Suppressor macrophage (primary cell): ENCODE measurements around the gene PGAM5.
"Not testable (repeated sequence)": the region's sequence is repeated elsewhere in the genome, so short reads cannot be mapped to it uniquely, and the experiment has no call there.

ENCODE experiments used
- DNase-seq, 4 experiments: peaks; one replicate each; pipeline ENCODE4 v3.0.0-alpha.2; 2020 to 2022

PGAM5 gene

DNA sequence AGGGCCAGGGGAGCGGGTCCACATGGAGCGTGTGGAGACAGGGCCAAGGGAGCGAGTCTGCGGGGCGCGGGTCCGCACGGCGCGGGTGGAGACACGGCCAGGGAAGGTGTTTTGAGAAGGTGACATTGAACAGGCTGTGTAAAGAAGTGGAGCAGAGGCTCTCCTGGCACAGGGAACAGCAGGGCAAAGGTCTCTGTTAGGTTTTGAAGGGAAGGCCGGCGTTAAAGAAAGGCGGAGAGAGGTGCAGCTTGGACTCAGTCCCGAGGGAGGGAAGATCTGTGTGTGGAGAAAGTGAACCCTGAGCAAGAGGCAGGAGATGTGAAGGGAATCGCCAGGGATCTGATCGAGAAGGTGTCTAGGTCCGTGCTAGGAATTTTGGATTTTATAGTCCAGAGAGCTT lies 21.4 kb upstream of the PGAM5 start:
- no peak for DNase-seq

DNA sequence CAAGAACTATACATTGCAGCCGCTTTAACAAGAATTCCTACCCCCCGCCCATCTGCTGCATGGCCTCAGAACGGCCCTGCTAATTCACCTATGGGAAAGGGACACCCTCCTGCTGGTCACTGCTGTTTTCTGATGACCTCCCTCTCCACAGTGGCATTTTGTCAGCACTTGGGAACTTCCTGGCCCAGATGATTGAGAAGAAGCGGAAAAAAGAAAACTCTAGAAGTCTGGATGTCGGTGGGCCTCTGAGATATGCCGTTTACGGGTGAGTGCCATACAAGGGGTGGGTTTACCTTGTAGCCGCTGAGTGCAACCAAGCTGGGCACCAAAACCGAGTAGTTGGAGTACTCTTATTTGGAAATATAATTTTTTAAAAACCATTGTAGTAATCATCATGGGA lies 20.5 kb upstream of the PGAM5 start:
- no peak for DNase-seq

DNA sequence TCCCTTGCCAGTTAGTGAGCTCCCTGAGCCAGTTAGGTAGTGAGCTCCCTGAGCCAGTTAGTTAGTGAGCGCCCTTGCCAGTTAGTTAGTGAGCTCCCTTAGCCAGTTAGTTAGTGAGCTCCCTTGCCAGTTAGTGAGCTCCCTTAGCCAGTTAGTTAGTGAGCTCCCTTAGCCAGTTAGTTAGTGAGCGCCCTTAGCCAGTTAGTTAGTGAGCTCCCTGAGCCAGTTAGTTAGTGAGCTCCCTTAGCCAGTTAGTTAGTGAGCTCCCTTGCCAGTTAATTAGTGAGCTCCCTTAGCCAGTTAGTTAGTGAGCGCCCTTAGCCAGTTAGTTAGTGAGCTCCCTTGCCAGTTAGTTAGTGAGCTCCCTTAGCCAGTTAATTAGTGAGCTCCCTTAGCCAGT lies 18.6 kb upstream of the PGAM5 start:
- DNase-seq = not testable (repeated sequence)

DNA sequence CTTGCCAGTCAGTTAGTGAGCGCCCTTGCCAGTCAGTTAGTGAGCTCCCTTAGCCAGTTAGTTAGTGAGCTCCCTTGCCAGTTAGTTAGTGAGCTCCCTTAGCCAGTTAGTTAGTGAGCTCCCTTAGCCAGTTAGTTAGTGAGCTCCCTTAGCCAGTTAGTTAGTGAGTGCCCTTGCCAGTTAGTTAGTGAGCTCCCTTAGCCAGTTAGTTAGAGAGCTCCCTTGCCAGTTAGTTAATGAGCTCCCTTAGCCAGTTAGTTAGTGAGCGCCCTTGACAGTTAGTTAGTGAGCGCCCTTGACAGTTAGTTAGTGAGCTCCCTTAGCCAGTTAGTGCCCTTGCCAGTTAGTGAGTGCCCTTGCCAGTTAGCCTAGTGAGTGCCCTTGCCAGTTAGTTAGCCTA lies 15.8 kb upstream of the PGAM5 start:
- not testable (repeated sequence) for DNase-seq

DNA sequence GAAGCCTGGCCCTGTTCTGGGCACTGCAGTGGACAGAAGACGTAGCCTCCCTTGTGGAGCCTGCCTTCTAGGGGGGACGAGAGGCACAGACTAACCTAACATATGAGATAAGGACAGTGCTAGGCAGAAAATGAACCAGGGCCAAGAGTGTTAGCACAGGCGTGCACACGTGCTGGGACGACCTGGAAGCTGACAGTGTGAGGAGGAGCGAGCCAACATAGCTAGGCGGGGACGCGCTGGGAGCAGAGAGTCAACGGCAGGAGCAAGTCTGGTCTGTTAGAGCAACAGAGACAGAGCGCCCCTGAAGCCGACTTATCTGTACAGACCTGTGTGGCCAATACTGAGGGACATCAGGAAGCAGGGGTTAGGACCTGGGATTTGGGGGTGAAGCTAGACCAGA lies 15.2 kb upstream of the PGAM5 start:
- DNase-seq = no peak

DNA sequence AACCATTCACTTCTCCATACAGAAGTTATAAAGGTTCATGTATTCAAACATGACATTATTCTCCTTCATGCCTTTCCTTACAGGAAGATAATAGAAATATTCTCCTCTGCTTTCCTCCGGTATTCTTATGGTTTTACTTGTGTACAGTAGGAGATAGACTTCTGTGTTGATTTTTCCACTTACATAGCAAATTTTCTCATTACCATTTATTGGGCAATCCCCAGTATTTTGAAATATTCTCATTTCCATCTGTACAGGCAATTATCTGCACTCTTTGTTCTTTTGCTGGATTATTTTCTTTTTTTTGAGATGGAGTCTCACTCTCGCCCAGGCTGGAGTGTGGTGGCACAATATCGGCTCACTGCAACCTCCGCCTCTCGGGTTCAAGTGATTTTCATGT lies 12.3 kb upstream of the PGAM5 start:
- peak in 2 of 4 experiments; percentile 58 to 65 for DNase-seq

DNA sequence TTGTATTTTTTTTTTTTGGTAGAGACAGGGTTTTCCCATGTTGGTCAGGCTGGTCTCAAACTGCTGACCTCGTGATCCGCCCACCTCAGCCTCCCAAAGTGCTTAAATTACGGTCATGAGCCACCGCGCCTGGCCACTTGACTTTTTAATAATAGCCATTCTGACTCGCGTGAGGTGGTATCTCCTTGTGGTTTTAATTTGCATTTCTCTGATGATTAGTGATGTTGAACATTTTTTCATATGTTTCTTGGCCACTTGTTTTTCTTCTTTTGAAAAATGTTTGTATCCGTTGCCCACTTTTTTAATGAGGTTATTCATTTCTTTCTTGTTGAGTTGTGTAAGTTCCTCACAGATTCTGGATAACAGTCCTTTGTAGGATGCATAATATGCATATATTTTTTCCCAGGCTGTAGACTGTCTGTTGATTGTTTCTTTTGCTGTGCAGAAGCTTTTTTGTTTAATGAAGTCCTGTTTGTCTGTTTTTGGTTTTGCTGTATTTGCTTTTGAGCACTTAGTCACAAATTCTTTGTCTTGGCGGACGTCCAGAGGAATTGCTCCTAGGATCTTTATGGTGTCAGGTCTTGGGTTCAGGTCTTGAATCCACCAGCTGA lies 10.3 kb upstream of the PGAM5 start:
- peak; percentile 30 to 55 (median 43) for DNase-seq

DNA sequence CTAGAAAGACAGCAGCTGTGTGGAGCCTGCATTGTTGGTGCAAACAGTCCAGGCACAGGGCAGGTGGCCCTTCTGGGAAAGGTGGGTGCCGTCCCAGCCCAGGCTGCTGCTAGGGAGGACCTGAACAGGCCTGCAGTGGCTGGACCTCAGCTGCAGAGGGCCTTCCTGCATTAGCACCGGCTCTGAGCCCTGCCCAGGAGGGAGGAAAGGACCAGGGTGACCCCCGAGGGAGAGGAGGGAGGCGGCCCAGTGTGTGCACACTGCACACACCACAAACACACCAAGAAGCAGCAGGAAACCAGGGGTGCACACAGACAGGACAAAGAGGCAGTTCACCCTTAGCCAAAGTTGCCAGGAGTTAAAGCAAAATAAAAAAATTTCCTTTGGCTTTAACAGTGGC lies 8.0 kb upstream of the PGAM5 start:
- no peak for DNase-seq

DNA sequence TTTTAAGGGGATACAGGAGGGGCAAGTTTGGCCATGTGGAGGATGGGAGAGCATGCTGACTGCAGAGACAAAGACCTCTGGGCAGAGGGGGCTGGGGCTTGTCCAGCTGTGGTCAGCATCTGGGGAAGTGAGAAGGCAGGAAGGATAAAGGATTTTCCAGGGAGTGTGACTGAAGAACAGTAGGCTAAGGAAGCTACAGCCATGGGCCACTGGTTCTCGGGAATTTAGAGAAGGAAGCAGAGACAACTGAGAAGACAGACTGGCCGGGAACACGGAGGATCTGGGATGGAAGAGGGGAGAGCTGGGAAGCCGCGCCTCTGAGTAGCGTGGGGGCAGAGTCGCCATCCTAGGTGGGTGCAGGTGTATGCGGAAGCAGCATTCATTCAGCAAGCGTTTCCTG lies 7.0 kb upstream of the PGAM5 start:
- no peak for DNase-seq

DNA sequence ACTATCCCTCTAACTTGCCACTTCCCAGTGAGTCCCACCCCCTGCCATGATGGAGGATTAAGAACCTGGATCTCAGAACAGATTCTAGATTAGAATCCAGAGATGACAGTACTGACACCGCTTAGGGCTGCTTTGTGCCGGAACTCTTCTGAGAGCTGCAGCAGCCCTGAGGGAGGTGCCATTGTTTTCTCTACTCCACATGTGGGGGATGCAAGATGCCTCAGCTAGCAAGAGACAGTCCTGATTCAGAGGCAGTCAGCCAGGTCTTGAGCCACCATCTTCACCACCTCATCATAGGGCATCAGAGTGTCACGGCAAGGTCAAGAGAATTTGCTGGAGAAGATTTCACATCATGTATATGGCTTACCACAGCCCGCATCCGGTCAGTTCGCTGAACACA lies 3.4 kb upstream of the PGAM5 start:
- DNase-seq = no peak

DNA sequence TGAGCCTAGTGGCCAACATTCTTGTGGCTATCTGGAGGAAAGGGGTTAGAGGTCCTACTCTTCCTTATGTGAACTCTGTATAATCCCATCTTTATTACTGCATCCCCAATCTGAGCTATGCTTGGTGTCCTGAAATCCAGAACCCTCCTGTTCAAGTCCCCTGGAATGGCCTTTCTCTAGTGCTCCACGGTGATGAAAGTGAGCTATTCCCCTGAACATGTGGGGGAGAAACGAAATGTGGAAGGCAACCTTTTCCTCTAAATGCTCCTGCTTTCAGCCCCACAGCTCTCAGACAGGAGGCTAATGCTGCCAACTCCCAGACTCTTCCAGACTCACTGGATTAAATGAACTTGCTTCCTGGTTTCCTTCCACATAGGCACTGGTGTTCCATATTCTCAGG lies 2.5 kb upstream of the PGAM5 start:
- no peak for DNase-seq

DNA sequence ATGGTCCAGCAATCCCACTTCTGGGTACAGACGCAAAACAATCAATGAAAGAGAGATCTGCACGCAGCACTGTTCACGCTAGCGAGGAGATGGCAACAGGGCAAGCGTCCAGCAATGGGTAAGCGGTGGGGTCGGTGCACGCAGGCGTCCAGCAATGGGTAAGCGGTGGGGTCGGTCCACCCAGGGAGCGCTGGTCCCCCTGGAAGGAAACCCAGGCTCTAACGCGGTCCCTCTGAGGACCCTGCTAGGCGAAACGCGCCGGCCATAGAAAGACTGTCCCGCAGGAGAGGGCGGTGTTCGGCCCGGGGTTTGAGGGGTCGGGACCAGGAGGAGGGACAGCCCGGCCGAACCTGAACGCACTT lies 618 bp upstream of the PGAM5 start:
- DNase-seq = peak in 1 of 4 experiments; percentile 44

DNA sequence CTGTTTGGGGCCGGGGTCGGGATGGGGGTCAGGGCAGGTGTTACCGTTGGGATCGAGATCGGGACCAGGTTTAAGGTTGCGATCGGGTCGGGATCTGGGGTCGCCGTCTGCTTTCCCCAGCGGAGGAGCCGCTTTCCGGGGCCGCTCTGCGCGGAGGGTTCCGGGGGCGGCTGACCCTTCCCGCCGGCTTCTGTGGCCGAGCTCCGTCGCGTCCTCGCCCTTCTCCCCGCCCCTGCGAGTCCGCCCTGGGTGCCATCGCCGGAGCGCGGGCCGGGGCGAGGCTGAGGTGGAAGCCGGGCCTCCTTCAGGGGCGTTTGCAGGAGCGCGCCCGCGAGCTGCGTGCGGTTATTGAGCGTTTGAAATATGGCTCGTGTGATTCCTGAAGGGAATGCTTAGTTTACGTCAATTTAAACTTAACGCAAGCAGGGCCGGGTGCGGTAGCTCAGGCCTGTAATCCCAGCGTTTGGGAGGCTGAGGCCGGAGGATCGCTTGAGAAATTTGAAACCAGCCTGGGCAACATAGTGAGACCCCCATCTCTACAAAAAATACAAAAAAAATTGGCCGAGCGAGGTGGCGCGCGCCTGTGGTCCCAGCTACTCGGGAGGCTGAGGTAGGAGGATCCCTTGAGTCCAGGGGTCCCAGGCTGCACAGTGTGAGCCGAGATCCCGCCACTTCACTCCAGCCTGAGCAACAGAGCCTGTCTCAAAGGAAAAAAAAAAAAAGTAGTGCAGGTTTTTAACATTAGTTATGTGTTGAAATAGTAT lies 620 bp downstream of the PGAM5 start:
- DNase-seq = peak; percentile 35 to 74 (median 46)

DNA sequence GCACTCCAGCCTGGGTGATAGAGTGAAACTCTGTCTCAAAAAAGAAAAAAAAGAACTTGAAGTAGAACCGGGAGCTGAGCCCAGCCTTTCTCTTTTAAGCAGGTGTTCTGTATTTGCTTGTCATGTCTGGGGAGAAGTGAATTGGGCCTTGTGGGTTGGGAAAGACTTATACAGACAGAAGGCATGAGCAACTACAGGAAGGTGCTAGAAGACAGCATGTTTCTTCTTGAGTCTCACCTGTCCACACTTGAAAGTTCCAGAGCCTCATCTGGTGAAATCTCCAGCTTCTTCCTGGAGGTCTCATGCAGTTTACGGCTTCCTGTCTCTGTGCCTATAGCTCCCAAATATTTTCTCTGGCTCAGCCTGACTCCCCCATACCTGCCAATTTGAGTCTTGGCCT lies 2.5 kb downstream of the PGAM5 start:
- no peak for DNase-seq

DNA sequence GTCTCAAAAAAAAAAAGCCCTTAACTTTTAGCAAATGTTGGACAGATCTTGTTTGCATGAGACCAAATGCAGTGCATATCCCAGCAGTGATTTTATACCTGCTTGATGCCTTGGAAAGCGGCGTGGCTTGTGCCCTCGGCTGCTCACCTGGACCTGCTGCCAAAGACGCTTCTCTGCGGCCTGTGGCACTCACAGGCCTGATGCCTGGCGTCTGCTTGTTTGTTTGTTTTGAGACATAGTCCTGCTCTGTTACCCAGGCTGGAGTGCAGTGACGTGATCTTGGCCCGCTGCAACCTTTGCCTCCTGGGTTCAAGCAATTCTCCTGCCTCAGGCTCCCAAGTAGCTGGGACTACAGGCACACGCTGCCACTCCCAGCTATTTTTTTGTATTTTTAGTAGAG lies 5.2 kb downstream of the PGAM5 start:
- DNase-seq = no peak

DNA sequence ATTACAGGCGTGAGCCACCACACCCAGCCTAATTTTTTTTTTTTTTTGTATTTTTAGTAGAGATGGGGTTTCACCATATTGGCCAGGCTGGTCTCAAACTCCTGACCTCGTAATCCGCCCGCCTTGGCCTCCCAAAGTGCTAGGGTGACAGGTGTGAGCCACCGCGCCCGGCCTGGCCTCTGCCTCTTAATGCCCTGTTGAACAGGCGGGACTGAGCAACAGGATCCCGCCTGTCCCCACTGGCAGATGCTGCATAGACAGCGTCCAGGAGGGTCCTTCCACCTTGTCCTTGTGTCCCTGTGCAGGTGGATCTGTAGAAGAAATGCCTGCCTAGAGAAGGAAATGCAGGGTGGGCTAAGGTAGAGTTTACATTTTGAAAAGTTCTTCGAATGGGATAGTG lies 5.7 kb downstream of the PGAM5 start:
- no peak for DNase-seq

DNA sequence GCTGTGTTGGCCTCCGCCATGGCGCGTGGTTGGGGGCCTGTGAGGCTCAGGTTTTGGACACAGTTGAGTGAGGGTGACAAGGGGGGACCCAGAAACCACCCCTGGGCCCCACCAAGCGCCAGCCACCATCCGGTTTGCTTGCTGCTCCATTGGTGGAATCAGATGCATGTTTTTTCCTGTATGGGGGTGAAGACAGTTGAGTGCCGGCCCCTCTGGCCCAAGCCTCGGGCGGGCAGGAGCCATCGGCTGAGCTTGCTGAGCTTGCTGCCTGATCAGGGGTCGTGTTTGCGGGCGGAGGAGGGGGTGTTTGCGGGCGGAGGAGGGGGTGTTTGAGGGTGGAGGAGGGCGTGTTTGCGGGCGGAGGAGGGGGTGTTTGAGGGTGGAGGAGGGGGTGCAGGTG lies 6.4 kb downstream of the PGAM5 start:
- DNase-seq = no peak

DNA sequence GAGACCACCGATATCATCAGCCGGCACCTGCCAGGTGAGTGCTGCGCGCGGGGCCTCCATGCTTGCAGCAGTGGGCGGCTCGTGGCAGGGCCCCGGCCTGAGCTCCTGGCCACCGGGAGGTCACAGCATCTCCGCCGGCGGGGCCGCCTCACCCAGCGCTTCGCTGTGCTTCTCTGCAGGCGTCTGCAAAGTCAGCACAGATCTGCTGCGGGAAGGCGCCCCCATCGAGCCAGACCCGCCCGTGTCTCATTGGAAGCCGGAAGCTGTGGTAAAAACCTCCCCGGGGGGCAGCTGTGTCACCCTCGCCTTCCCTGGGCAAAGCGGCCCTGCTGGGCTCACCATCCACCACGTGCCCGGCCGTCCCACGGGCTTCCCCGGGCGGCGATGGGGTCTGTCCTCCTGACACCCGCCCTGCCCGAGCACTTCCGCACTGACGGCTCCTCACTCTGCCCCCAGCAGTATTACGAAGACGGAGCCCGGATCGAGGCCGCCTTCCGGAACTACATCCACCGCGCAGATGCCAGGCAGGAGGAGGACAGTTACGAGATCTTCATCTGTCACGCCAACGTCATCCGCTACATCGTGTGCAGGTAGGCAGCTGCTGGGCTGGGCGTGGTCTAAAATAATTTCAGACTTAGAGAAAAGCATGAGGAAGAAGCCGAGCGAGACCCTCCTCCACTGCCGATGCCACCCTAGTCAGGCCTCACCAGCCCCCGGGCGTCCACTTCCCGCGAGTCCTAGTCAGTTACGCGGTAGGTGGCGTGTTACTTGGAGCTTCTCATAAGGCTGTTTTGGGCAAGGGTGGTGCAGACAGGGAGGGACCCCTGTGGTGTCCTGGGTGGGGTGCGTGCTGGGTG lies 7.1 kb downstream of the PGAM5 start:
- no peak for DNase-seq

DNA sequence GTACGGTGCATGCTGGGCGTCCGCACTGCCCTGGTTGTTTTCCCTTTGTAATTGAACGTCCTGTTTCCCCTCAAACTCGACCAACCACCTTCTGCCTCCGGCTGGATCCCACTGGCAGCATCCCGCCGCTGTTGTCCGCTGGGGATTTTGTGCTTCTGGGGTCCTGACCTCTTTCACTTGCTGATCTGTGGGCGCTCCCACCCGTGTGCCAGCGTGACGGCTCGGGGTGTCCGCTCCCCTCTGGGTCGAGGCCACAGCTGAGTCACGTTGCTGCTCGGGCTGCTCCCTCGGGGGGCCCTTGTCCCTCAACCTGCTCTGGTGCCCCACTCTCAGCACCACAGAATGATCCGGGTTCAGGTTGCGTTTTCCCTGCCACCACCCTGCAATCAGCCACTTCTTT lies 8.0 kb downstream of the PGAM5 start:
- DNase-seq = no peak

DNA sequence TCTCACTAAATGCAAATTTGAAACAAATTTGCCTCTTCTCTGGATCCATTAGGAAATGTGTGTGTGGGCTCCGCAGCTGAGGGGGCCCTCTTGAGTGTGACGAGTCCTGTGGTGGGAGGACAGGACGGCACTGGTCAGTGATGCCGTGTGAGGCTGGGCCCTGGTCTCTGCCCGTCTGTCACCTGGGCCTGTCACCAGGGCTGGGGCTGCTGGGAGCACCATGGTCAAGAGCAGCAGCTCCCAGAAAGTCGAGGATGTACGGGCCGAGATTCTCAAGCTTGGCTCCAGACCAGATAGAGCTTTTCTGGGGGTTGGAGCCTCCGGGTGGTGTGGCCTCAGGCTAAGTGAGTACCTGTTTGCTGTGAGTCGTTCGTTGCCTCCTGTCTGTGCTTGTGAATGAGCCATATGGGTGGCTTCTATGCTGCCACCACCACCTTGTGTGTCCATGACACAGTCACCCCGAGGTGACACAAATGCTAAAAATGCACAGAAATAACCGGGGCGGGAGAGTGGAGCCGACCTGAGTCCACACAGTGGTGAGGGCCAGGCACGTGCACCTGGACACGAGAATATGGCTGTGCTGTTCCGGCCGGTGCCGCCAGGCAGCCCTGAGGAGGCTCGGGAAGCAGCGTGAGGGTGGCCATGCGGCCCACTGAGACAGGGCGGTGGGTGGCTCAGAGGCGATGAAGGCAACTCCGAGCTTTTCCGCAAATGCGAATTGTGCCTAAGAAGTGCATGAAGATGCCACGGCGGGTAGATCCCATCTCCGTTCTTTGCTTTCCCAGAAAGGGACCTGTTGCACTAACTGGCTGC lies 8.7 kb downstream of the PGAM5 start:
- DNase-seq = no peak

DNA sequence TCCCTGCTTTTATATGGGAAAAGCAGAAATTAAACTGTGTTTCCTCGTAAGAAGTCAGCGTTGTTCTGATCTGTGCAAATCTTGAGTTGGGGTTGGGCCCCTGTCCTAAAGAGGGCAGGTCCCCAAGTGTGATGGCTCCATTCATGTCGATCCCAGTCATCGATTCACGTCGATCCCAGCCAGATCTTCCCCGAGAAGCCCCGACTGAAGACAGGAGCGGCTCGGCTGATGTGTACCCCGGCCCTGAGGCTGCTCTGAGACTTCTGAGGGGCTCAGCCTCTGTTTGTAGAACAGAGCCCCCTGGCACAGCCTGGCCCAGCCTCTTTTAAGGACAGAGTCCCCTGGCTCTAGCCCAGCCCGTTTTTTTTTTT lies 9.3 kb downstream of the PGAM5 start:
- DNase-seq = no peak

DNA sequence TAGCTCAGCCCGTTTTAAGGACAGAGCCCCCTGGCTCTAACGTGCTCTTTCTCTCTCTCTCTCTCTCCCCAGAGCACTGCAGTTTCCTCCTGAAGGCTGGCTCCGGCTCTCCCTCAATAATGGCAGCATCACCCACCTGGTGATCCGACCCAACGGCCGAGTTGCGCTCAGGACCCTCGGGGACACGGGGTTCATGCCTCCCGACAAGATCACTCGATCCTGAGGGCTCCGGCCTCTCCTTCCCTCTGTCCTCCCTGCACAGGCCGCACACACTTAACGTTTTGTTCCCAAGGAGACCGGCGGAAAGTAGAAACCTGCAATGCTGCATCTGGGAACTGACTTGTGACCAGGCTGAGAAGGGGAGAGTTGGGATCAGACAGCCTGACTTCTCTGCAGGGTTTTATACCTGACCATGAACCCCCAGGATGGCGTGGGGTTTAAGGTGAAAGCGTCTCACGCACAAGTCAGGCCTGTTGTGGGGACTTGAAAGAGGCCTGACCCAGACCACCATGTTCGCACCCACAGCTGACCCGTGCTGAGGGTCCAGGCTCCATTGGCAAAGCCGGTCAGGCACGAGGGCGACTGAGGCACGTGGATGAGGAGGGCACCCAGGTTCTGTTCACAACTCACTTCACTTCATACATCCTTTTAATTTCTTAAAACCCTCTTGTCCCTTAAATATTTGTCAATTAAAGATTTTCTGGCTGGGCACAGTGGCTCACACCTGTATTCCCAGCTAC lies 10.1 kb downstream of the PGAM5 start:
- DNase-seq = no peak
